H9 (cell line): ENCODE measurements around the gene ZSWIM3. TPM values are rescaled to one million over a fixed set of nuclear protein-coding genes. Genes with fewer than 3 reads are reported as not detected.

ENCODE experiments used
- DNase-seq: peaks from one replicate; pipeline ENCODE4 v3.0.0-alpha.2; 2017
- H2AFZ ChIP-seq: one replicate; pipeline ENCODE4 v1.6.1; 2013; ENCODE audit warnings: mild to moderate bottlenecking, low read length, control low read depth, moderate library complexity
- H2AK5ac ChIP-seq: 2 replicates; pipeline ENCODE4 v1.6.1; 2013; ENCODE audit warnings: low read length, control low read depth, mixed read lengths; ENCODE audit not compliant: insufficient read length
- H2BK120ac ChIP-seq: one replicate; pipeline ENCODE4 v1.6.1; 2013; ENCODE audit warnings: low read depth, mild to moderate bottlenecking, low read length, control low read depth, inconsistent platforms; ENCODE audit not compliant: poor library complexity, severe bottlenecking
- H2BK12ac ChIP-seq: 2 replicates; pipeline ENCODE4 v1.6.1; 2013; ENCODE audit warnings: low read length, control low read depth, mixed read lengths, low read depth; ENCODE audit not compliant: insufficient read length
- H2BK15ac ChIP-seq: 2 replicates; pipeline ENCODE4 v1.6.1; 2013; ENCODE audit warnings: low read depth, low read length, control low read depth
- H2BK20ac ChIP-seq: one replicate; pipeline ENCODE4 v1.6.1; 2013; ENCODE audit warnings: low read depth, mild to moderate bottlenecking, low read length, control low read depth, inconsistent platforms; ENCODE audit not compliant: poor library complexity, severe bottlenecking
- H2BK5ac ChIP-seq: 2 replicates; pipeline ENCODE4 v1.6.1; 2013; ENCODE audit warnings: low read length, control low read depth, mixed read lengths; ENCODE audit not compliant: insufficient read length
- H3K14ac ChIP-seq: 2 replicates; pipeline ENCODE4 v1.6.1; 2013; ENCODE audit warnings: low read length, control low read depth; ENCODE audit not compliant: insufficient read depth
- H3K18ac ChIP-seq: 2 replicates; pipeline ENCODE4 v1.6.1; 2013; ENCODE audit warnings: low read depth, mild to moderate bottlenecking, mixed read lengths, low read length, control low read depth; ENCODE audit not compliant: insufficient read length
- H3K23ac ChIP-seq: 2 replicates; pipeline ENCODE4 v1.6.1; 2013; ENCODE audit warnings: low read length, control low read depth, mixed read lengths, low read depth; ENCODE audit not compliant: insufficient read length
- H3K23me2 ChIP-seq: 2 replicates; pipeline ENCODE4 v1.6.1; 2013; ENCODE audit warnings: low read depth, mild to moderate bottlenecking, mixed read lengths, low read length, control low read depth; ENCODE audit not compliant: insufficient read length, poor library complexity, severe bottlenecking
- H3K27ac ChIP-seq: 2 replicates; pipeline ENCODE4 v1.5.1; 2013; ENCODE audit warnings: low read length, control low read depth, mixed read lengths, low read depth; ENCODE audit not compliant: insufficient read length
- H3K27me3 ChIP-seq: 2 replicates; pipeline ENCODE4 v1.6.1; 2013; ENCODE audit warnings: low read length, control low read depth, inconsistent platforms; ENCODE audit not compliant: insufficient read depth
- H3K4ac ChIP-seq: 2 replicates; pipeline ENCODE4 v1.6.1; 2013; ENCODE audit warnings: low read depth, mild to moderate bottlenecking, control low read depth, inconsistent platforms, low read length, moderate library complexity
- H3K4me1 ChIP-seq: 2 replicates; pipeline ENCODE4 v1.6.1; 2013; ENCODE audit warnings: low read length, control low read depth, inconsistent platforms; ENCODE audit not compliant: insufficient read depth
- H3K4me2 ChIP-seq: 2 replicates; pipeline ENCODE4 v1.6.1; 2013; ENCODE audit warnings: low read length, control low read depth, mixed read lengths; ENCODE audit not compliant: insufficient read length, insufficient read depth
- H3K56ac ChIP-seq: 2 replicates; pipeline ENCODE4 v1.6.1; 2013; ENCODE audit warnings: low read depth, mild to moderate bottlenecking, mixed read lengths, low read length, control low read depth; ENCODE audit not compliant: insufficient read length
- H3K79me1 ChIP-seq: 2 replicates; pipeline ENCODE4 v1.6.1; 2013; ENCODE audit warnings: low read depth, mild to moderate bottlenecking, moderate library complexity, low read length, control low read depth, inconsistent platforms; ENCODE audit not compliant: insufficient read depth, poor library complexity, severe bottlenecking
- H3K79me2 ChIP-seq: 2 replicates; pipeline ENCODE4 v1.6.1; 2013; ENCODE audit warnings: low read length, control low read depth, inconsistent platforms; ENCODE audit not compliant: insufficient read depth
- H3K9ac ChIP-seq: 2 replicates; pipeline ENCODE4 v1.6.1; 2013; ENCODE audit warnings: low read length, control low read depth, mixed read lengths; ENCODE audit not compliant: insufficient read length; ENCODE audit errors: extremely low read depth
- H3K9me3 ChIP-seq: one replicate; pipeline ENCODE4 v1.6.1; 2013; ENCODE audit warnings: low read depth, low read length, inconsistent platforms; ENCODE audit not compliant: control insufficient read depth
- H3T11ph ChIP-seq: one replicate; pipeline ENCODE4 v1.6.1; 2013; ENCODE audit warnings: mild to moderate bottlenecking, low read length, control low read depth, inconsistent platforms
- H4K20me1 ChIP-seq: one replicate; pipeline ENCODE4 v1.6.1; 2013; ENCODE audit not compliant: control insufficient read depth, insufficient read length, insufficient read depth
- H4K5ac ChIP-seq: 2 replicates; pipeline ENCODE4 v1.6.1; 2013; ENCODE audit warnings: low read depth, mild to moderate bottlenecking, mixed read lengths, low read length, control low read depth; ENCODE audit not compliant: insufficient read length
- H4K8ac ChIP-seq: replicated peaks from 2 replicates; pipeline ENCODE4 v1.6.1; 2013; ENCODE audit warnings: low read length, control low read depth, mixed read lengths, low read depth; ENCODE audit not compliant: insufficient read length
- H4K91ac ChIP-seq: 2 replicates; pipeline ENCODE4 v1.6.1; 2013; ENCODE audit warnings: low read depth, mild to moderate bottlenecking, moderate library complexity, mixed read lengths, low read length, control low read depth; ENCODE audit not compliant: insufficient read length
- H3K27ac Mint-ChIP-seq, 3 experiments: 2 replicates in 2 of 3; 3 replicates in 1 of 3; pipeline ENCODE4 v1.8.0; 2020 to 2021; ENCODE audit warnings: mixed read lengths in 3 of 3, mild to moderate bottlenecking in 1 of 3, moderate library complexity in 1 of 3
- H3K27me3 Mint-ChIP-seq: 2 replicates; pipeline ENCODE4 v1.8.0; 2021; ENCODE audit warnings: low read depth, mild to moderate bottlenecking, moderate library complexity, mixed read lengths
- H3K36me3 Mint-ChIP-seq, 3 experiments: 2 replicates in 2 of 3; 3 replicates in 1 of 3; pipeline ENCODE4 v1.8.0; 2020 to 2021; ENCODE audit warnings: low read depth in 3 of 3, mixed read lengths in 3 of 3; ENCODE audit not compliant: insufficient read depth in 1 of 3
- H3K4me1 Mint-ChIP-seq, 2 experiments: 2 replicates each; pipeline ENCODE4 v1.8.0; 2020; ENCODE audit warnings: mixed read lengths in 2 of 2
- H3K4me3 Mint-ChIP-seq, 2 experiments: 2 replicates in 1 of 2; 3 replicates in 1 of 2; pipeline ENCODE4 v1.8.0; 2020 to 2021; ENCODE audit warnings: mild to moderate bottlenecking in 2 of 2, mixed read lengths in 2 of 2, moderate library complexity in 1 of 2
- H3K9me3 Mint-ChIP-seq, 2 experiments: 2 replicates in 1 of 2; 3 replicates in 1 of 2; pipeline ENCODE4 v1.8.0; 2020; ENCODE audit warnings: mild to moderate bottlenecking in 2 of 2, mixed read lengths in 2 of 2, moderate library complexity in 1 of 2
- CTCF ChIP-seq: fragments of 200-600 bp; sonication (generic); conservative IDR thresholded peaks from 3 replicates; pipeline ENCODE4 v1.8.0; 2021; ENCODE audit warnings: antibody characterized with exemption, mild to moderate bottlenecking
- WGBS: extraction: QIAGEN DNeasy Blood & Tissue Kit; methylation state at CpG from one replicate; pipeline ENCODE4 v1.1.7; 2013; ENCODE audit warnings: missing lambda C conversion rate, low lambda C conversion rate, mixed read lengths; ENCODE audit not compliant: insufficient read length; ENCODE audit errors: extremely low coverage; 5-methylcytosine and 5-hydroxymethylcytosine counted together
- total RNA-seq: library from RNA; stranded (reverse); gene quantifications from 2 replicates; pipeline ENCODE4 v1.2.1, GENCODE V29; 2021

The ZSWIM3 gene
- total RNA-seq, 1 experiment from 2014 or later = 8.0 TPM

- Histone ChIP-seq H4K91ac (no peak overlapping the region), H2BK120ac (no peak overlapping the region), H3K23me2 (peaks cover 16% of the 10 kb centered on the region), H3K9ac (peak overlapping the region; percentile 52), H3T11ph (no peak overlapping the region), H3K4ac (no peak overlapping the region), H4K8ac (no peak overlapping the region), H3K9me3 (no peaks in the 10 kb centered on the region), H2BK12ac (no peak overlapping the region), H3K79me1 (no peaks in the 10 kb centered on the region), H3K4me1 (no peaks in the 10 kb centered on the region), H2BK5ac (no peak overlapping the region), H4K5ac (no peak overlapping the region), H2AK5ac (no peak overlapping the region), H2BK15ac (no peak overlapping the region), H3K56ac (no peak overlapping the region), H3K4me2 (peak overlapping the region; percentile 91), H3K18ac (peak overlapping the region; percentile 20), H3K27me3 (no peaks in the 10 kb centered on the region), H3K27ac (no peak overlapping the region), H3K14ac (peak overlapping the region; percentile 62; the same call in 1 of the 2 replicates), H3K23ac (no peak overlapping the region), H2AFZ (no peak overlapping the region), H2BK20ac (no peak overlapping the region), H4K20me1 (no peaks in the 10 kb centered on the region), H3K79me2 (no peaks in the 10 kb centered on the region)
- Mint-ChIP-seq H3K4me1 (peaks cover 6 to 16% of the 10 kb centered on the region in 2 experiments), H3K36me3 (peaks cover 27 to 30% (median 30%) of the 10 kb centered on the region in 3 experiments; a peak in 6 of 7 replicates), H3K27ac (peak overlapping the region; percentile 94 to 99 (median 99)), H3K4me3 (peak overlapping the region; percentile 81 to 92), H3K9me3 (no peaks in the 10 kb centered on the region), H3K27me3 (no peaks in the 10 kb centered on the region)
- peak; percentile 100 for DNase-seq
- no CpG with 5 or more reads among the region's 43 CpGs for WGBS
- TF ChIP-seq CTCF = no peak
Observed at GRCh38 chr20:45910670-45911485, 53.5 kb downstream of the ZSWIM3 start.
